ENCODE data around the gene MYCN.
"Not testable (repeated sequence)": the region's sequence is repeated elsewhere in the genome, so short reads cannot be mapped to it uniquely, and the experiment has no call there.

Gene MYCN

GRCh38 chr2:15945909-15946705 lies 5.8 kb downstream of the MYCN start:
- DNase-seq: no peak

DNA sequence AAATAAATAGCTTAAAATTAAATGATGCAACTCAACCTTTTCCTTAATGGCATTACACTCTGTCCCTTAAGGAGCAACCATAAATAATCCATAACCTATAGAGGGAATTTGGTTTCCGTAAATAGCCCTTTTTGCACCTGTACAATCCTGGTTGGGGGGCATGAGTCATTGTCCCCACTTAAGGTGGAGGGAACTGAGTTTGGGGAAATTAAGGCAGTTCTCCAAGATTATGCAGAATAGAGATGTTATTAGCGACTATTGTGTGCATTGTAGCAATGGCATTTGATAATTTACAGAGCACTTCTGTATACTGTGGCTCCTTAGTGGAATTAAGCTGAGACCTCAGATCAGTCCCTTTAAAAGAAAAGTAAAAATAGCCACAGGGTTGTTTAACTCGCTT lies 6.6 kb downstream of the MYCN start:
- no peak for DNase-seq

DNA sequence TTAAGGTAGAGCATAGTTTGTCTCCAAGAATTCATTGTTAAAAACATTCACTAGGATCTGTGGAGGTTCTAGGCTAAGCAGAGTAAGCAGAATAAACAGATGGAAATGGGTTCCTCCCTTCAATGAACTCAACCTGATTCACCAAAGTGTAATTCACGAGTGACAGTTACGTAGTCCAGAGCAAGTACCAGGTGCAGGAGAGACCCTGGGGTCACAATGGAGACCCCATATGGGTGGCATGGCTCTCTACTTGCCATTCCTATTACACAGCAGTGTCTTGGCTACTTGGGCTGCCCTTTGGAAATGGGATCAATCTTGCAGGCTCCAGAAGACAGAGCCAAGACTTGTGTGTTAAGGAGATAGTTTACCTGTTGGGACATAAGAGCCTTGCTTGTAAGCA lies 7.1 kb downstream of the MYCN start:
- no peak for DNase-seq

- no peak for DNase-seq
These were observed 8.3 kb downstream of the MYCN start for GRCh38 chr2:15948704-15948957.

GRCh38 chr2:15949126-15949525 lies 8.8 kb downstream of the MYCN start:
- DNase-seq: no peak

DNA sequence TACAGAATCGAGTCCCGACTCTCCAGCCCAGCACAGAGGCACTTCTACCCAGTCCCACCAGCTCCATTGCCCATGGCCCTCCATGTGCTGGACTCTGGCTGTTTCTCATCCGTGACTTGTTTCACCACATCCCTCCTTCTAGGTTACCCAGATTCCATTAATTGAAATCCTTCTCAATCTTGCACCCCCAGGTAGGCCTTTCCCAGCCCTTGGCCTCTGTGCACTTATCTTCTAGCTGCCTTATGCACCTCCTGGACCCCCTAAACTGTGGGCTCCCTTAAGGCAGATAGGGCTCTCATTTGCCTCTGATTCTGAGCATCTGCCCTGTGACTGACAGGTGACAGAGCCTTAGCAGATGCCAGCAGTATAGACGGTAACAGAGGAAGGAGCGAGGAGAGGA lies 9.2 kb downstream of the MYCN start:
- no peak for DNase-seq

GRCh38 chr2:15950088-15950952 lies 10.0 kb downstream of the MYCN start:
- DNase-seq: no peak

DNA sequence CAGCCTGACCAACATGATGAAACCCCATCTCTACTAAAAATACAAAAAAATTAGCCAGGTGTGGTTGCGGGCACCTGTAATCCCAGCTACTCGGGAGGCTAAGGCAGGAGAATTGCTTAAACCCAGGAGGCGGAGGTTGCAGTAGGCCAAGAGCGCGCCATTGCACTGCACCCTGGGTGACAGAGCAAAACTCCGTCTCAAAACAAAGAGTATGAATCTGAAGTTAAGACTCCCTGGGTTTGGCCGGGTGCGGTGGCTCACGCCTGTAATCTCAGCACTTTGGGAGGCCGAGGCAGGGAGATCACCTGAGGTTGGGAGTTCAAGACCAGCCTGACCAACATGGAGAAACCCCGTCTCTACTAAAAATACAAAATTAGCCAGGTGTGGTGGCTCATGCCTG lies 11.6 kb downstream of the MYCN start:
- not testable (repeated sequence) for DNase-seq

DNA sequence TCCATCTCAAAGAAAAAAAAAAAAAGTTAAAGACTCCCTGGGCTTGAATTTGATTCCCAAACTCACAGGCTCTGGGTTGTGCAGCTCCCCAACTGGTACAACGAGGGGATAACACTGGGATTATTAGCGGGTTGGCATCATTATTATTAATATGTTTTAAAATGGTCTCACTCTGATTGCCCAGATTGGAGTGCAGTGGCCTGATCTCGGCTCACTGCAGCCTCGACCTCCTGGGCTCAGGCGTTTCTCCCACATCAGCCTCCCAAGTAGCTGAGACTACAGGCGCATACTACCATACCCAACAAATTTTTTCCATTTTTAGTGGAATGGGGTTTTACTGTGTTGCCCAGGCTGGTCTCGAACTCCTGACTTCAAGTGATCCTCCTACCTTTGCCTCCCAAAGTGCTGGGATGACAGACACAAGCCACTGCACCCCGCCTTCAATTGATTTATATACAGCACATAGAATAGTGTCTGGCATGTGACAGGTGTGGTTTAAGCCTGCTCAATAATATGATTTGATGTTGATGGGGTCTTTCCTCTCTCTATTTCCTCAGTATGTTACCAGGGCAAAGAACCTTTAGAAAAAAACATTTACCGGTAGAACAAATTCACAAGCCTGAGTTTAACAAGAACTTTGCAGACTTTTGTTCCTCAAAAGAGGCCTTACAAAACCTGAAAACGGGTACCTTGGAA lies 12.2 kb downstream of the MYCN start:
- DNase-seq: no peak

- DNase-seq: no peak
These were observed 12.8 kb downstream of the MYCN start for GRCh38 chr2:15953147-15953630.

GRCh38 chr2:15953891-15954680 lies 13.7 kb downstream of the MYCN start:
- no peak for DNase-seq

DNA sequence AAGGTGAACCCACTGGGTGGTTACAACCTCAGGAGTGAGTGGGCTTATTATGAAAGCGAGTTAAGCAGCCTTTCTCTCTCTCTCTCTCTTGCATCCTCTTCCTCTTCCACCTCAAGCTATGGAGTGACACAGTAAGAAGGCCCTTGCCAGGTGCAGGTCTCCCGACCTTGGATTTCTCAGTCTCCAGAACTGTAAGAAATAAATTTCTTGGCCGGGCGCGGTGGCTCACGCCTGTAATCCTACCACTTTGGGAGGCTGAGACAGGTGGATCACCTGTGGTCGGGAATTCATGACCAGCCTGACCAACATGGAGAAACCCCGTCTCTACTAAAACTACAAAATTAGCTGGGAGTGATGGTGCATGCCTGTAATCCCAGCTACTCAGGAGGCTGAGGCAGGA lies 14.4 kb downstream of the MYCN start:
- no peak for DNase-seq

DNA sequence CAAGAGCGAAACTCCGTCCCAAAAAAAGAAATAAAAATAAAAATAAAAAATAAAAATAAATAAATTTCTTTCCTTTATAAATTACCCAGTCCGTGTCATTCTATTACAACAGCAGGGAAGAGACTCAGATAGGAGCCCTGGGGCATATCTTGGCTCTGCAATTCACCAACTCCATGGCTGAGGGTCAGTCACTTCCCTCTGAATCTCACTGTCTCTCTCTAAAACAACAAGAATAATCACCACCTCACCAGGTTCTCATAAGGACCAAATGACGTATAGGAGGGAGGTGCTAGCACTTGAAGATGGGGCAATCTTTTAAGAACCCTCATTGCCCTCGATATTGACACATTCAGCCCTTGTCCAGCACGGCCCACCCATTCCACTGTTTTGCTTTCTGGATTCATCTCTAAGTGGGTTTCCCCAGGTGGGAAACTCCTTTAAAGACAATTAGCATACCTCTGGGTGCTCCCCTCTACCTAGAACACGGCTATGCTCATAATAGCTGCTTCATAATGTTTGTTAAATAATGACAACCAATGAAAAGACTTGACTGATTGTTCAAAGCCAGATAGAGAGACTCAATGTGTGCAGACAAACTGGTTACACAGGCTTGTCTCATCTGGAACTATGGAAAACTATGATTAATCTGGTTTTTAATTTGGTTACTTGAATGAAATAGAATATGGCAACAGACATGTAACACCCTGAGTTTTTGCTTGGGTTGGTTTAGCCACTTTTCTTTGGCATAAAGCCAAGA lies 15.1 kb downstream of the MYCN start:
- no peak for DNase-seq

- DNase-seq: no peak
These were observed 15.9 kb downstream of the MYCN start for GRCh38 chr2:15956230-15956629.

DNA sequence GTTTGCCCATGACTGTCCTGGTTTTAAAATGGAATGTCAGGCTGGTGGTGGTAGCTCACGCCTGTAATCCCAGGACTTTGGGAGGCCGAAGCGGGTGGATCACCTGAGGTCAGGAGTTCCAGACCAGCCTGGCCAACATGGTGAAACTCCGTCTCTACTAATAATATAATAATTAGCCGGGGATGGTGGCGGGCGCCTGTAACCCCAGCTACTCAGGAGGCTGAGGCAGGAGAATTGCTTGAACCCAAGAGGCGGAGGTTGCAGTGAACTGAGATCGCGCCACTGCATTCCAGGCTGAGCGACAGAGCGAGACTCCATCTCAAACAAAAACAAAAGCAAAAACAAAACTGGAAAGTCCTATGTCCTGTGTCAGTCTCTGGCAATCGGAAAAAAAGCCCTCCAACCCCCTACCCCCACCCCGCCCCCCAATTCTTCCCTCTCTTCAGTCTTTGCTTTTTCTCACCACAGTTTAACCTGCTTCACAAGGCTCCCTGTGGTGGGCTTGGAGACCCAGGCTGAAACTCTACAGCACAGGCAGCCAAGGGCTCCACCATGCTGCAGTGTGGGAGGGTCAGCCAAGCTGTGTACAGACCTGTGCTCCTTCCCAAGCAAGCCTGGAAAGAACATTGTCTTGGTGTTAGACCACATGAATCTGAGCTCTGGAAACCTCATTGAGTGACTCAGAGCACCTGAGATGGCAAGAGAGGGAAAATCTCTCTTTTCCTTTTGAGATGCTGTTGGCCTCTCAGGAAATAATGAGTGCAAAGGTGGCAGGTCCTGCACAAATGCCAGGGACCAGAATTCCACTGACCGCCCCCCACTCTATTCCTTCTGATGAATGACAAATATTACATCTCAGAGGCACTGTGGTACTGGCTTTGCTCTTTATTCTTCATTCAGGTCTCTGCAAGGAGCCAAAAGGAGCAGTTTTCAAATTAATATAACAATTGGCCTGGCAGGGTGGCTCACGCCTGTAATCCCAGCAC lies 16.7 kb downstream of the MYCN start:
- no peak for DNase-seq

- DNase-seq: no peak
These were observed 17.7 kb downstream of the MYCN start for GRCh38 chr2:15957881-15958713.

- DNase-seq: no peak
These were observed 19.2 kb downstream of the MYCN start for GRCh38 chr2:15959331-15960153.

- not testable (repeated sequence) for DNase-seq
These were observed 19.8 kb downstream of the MYCN start for GRCh38 chr2:15960154-15960520.

All from hematopoietic multipotent progenitor cell treated with erythropoietin and hydrocortisone succinate and interleukin-3 and kit ligand, for 4 days (in vitro differentiated cells).